Myocyte (in vitro differentiated cells): Measurements from ENCODE around the gene TACO1. TPM values are rescaled to one million over a fixed set of nuclear protein-coding genes. Genes with fewer than 3 reads are reported as not detected.
A peak's percentile ranks its signal among the peaks of the same experiment; 100 is the strongest.

Experiments used
- DNase-seq: peaks from one replicate; pipeline ENCODE4 v3.0.0-alpha.2; 2012; ENCODE audit warnings: low read depth
- polyA plus RNA-seq: library from polyadenylated mRNA; unstranded; fragments of >200 nt; gene quantifications from one replicate; pipeline ENCODE4 v1.2.1, GENCODE V29; 2012; ENCODE audit warnings: missing spikeins
- total RNA-seq: library from RNA; depleted of rRNA; stranded (reverse); fragments of >200 nt; gene quantifications from 2 replicates; pipeline ENCODE4 v1.2.3, GENCODE V29; 2014

Gene TACO1
- 17.2 and 21.7 TPM in 2 replicates for total RNA-seq
- 25.1 TPM for polyA plus RNA-seq

DNA sequence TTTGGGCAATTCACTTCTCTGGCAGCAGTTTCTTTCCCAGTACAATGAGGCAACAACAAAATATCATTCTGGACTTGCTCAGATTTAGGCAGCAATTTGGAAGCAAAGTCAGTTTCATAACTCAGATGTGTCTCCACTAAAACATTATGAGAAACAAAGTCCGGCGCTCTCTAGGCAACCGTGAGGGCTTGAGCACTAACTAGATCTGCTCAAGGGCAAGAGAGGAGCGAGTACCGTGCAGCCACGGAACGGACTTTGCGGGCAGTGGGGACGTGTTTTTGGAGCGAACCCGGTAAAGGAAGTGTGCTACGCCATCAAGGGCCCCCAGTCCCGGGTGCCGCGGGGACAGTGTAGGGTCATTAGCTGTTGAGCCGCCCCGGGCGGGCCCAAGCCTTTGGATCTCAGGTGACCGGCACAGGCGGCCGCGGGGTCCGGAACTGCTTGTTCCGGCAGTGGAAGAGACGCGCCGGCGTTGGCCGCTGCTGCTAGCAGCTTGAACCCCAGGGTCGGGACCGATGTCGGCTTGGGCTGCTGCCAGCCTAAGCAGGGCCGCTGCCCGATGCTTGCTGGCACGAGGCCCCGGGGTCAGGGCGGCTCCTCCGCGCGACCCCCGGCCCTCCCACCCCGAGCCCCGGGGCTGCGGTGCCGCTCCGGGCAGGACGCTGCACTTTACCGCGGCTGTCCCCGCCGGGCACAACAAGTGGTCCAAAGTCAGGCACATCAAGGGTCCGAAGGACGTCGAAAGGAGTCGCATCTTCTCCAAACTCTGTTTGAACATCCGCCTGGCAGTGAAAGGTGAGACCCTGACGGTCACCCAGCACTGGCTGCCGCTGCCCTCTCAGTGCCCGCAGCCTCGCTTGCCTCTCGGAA is at the start of gene TACO1:
TSS of gene TACO1 (plus strand) at position 327 of the 870 bp plus-strand sequence. CDS start at position 516, 189 bp downstream.
- DNase-seq: peak; percentile 88

DNA sequence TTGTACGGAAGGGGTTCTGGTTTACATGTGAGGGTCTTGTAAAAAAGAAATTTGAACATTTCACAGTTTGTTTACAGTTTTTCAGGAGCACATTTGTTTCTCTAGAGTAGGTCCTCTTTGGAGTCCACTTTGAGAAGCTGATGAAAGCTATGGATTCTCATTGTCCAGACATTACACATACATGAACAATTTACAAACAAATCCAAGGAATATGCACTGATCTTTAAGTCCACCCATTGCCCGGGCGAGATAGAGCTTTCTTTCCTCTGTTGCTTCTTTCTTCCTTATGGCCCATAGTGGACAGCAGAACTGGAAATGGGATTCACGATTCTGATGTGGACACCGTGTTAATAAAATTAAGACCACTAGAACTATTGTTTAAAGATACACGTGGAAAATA is 48.5 kb upstream of the TACO1 start:
- no peak for DNase-seq

DNA sequence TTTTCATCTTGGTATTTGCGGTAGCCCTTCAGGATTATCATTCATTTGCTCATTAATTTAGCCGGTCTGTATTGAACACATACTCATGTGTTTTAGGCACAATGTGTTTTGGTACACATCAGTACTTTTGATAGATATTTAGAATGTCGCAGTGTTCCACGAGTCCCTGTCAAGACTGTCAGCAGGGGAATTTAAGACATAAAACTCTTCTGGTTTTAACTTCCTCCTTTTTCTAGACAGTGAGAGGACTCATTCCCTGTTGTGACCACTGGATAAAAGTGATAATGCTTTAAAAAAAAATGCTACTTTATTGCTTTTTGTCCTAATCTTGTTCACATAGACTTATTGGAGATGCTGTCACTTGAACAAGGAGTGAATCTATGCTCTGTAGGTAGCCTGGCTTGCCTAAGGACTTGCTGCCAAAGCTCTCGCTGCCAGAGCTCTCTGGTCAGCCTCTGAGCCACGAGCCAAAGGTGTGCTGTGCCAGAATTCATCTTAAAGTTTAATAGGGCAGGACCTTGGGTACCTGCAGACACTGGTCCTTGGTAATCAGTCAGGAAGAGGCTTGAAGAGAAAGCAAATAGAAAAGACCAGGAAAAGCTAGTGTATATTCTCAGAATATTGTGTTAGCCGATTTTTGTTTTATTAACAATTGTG is 45.1 kb upstream of the TACO1 start:
- DNase-seq: no peak

DNA sequence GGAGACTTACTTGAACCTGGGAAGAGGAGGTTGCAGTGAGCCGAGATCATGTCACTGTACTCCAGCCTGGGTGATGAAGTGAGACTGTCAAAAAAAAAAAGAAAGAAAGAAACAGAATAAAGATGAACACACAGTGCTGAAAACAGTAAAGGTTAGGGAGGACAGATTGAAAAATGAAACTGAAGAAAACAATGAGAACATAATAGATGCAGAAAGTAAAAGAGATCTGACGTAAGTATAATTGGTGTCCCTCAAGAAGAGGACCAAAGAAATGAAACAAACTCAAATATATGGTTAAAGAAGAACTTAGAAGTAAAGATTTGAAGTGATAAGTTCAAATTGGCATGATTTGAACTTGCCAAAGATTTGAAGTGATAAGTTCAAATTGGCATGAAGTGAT is 43.3 kb upstream of the TACO1 start:
- DNase-seq: no peak

DNA sequence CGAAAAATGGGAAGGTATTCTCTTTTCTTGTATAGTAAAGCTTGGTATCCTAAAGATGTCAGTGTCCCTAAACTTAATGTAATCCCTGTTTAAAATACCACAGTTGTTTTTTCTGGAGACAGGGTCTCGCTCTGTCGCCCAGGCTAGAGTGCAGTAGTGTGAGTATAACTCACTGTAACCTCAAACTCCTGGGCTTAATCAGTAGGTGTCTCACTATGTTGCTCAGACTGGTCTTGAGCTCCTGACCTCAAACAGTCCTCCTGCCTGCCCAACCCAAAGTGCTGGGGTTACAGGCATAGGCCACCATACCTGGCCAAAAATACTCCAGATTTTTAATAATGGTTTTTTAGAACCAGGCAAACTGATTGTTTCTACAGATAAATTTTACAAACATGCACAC is 42.3 kb upstream of the TACO1 start:
- no peak for DNase-seq

DNA sequence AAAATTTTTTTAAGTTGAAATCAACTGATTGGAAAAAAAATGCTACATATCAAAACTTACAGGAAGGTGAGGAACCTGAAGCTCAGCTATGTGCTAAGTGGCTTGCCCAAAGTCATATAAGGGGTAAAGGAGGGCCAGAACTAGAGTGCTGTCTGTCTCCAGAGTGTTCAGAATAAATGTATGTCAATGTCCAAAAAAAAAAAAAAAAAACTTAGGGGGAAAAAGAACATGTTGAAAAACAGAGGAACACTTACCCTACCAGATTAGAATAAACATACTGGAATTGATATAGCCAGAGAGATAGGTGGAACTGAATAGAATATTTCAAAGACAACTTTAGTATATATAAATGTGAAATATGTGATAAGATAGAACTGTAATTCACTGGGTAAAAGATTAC is 38.9 kb upstream of the TACO1 start:
- DNase-seq: no peak

DNA sequence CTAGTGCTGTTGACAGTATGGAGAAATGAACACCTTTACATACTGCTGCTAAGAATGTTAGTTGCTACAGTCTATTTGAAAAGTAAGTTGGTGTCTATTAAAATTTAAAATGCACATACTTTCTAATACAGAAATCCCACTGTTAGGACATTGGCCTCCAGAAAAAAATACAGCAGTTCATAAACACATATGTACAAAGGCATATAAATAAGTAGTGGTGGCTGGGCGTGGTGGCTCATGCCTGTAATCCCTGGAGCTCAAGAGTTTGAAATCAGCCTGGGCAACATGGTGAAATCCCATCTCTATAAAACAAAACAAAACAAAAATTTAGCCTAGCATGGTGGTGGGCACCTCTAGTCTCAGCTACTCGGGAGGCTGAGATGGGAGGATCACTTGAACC is 37.4 kb upstream of the TACO1 start:
- no peak for DNase-seq

DNA sequence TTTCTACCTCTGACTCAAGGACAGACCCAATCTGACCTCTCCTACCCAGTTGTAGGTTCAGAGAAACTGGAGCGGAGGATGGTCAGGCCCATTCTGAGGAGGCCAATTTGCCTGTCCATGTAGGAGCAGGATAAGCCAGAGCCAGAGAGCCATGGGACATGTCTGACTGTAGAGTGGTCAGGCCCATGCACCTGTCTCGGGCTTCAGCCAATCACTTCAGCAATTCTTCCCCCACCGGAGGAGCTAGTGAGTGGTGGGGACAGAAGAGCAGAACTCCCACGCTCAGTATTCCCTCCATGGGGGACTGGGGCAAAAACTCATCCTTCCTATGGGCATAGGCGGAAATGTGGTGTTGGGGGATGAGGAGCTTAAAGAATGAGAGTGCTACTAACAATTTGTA is 36.1 kb upstream of the TACO1 start:
- no peak for DNase-seq

DNA sequence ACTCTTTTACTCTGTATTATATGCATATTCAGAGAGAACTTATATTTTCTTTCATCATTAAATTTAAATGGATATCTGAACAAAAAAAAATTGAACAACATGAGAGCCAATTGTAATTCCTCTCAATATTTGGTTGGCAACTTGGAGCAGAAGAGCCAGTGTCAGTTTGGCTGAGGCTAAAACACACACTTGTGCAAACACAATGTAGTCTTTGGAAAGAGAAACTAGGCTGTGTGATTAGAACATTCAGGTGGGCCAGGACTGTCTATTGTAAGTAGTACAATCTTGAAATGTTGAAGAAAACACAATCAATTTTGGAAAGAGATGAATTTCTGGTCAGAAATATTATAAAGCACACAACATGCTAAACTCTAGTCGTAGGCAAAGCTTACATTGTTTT is 33.5 kb upstream of the TACO1 start:
- no peak for DNase-seq

DNA sequence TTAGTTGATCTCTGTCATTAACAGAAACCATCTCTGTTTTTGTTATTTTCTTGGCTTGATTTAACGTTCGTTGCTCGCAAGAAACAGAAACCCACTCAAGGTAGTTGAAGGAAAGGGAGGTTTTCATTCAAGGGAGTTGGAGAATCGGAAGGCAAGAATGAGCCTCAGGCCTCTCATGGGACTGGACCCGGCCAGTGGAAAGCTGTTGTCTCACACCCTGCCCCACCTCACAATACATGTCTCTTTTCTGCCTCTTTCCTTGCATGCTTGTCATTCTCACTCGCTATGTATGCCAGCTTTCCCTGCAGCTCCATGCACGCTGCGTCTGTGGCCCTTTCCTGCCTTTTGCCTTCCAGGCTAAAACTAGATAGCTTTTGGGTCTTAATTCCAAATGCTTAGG is 32.1 kb upstream of the TACO1 start:
- DNase-seq: no peak

DNA sequence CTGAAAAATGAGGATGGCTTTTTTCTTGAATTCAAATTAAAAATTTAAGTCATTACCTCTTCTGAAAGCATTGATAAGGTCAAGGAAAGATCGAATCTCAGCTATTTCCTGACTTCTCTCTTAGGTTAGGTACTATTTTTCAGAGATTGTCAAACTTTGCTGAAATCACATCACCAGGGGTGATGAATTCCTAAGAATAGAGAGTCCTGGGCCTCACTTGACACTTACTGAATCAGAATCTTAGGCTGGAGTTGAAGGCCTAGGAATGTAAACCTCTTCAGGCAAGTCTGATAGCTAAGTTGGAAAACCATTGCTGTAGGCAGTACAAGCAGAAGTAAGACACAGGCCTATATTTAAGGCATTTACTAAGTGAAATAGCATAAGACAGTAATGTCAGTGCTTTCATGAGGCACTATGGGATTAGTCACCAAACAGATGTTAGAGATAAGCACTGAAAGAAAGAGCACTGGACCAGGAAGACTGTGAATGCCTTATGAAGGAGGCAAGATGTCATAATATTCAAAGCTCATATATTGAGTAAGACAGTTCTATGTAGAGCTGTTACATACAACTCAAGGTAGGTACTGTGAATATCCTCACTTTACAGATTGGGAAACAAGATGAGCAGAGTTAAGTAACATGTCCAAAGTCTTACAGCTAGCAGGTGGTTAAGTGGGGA is 28.9 kb upstream of the TACO1 start:
- no peak for DNase-seq

DNA sequence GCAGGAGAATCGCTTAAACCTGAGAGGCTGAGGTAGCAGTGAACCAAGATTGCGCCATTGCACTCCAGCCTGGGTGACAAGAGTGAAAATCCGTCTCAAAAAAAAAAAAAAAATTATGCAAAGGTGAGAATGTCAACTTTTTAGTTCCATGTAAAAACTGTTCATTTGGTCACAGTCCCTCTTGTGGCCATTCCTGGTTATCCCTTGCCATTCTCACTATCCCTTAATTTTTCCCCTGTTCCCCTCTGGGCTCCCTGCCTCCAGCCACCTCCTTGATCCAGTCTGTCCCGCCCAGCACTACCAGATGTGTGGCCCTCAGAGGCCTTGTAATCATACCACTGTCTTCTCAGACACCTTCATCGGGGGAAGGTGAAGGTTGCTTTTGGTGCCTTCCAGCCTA is 27.1 kb upstream of the TACO1 start:
- DNase-seq: no peak

DNA sequence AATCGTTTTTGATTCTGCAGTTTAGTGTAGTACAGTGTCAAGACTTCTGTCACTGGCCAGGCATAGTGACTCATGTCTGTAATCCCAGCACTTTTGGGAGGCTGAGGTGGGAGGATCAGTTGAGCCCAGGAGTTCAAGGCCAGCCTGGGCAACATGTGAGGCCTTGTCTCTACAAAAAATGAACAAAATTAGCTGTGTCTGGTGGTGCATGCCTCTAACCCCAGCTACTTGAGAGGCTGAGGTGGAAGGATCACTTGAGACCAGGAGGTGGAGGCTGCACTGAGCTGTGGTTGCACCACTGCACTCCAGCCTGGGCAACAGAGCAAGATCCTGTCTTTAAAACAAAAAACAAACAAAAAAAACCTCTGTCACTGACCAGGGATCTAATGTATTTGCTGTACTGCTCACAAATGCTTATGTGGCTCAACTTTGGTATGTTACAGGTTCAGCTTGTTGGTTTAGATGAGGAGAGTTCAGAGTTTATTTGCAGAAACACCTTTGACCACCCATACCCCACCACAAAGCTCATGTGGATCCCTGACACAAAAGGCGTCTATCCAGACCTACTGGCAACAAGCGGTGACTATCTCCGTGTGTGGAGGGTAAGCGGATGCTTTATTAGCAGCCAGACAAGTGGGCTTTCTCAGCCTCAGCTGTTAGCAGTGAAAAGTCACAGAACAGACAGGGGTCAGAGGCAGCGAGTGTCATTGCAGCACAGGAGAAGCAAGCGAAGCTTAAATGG is 22.5 kb upstream of the TACO1 start:
- no peak for DNase-seq

DNA sequence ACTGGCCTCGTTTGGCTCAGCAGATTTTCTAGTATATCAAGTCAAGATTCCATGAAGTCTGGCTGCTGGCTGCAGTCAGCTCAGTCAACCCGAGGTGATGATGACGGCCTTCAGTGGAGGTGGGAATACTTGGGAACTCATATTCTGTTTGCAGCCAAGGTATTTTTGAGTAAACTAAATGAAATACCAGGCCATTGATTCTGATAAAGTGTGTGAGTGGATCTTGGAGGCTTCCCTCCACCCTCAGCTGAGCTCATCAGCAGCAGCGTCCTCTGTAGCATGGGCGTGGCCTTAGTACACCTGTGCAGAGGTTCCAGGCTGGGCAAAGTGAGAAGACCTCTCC is 22.0 kb upstream of the TACO1 start:
- no peak for DNase-seq

DNA sequence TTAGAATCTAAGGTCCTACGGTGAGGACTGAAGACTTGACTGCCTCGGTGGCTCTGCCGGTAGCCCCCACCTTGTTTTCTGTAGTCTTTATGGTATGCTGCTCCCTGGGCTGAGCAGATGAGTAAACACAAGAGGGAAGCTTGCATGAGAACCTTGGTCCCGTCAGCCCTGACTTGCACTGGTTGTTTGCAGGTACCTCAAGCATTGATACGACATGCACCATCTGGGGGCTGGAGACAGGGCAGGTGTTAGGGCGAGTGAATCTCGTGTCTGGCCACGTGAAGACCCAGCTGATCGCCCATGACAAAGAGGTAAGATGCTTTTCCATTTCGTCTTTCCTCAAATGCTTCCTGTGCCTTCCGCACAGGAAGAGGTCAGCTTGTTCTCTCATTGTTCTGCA is 21.1 kb upstream of the TACO1 start:
- no peak for DNase-seq

DNA sequence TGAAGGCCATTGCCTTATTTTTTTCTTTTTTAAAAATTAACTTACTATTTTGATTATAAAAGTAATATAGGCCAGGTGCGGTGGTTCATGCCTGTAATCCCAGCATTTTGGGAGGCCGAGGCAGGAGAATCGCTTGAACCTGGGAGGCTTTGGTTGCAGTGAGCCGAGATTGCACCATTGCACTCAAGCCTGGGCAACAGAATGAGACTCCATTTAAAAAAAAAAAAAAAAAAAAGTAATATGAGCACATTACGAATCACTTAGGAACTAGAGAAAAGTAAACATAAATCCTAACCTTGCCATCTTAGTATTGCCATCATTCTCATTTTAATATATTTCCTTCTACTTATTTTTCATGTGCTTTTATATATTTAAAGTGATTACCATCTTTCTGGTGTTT is 12.9 kb upstream of the TACO1 start:
- DNase-seq: no peak

DNA sequence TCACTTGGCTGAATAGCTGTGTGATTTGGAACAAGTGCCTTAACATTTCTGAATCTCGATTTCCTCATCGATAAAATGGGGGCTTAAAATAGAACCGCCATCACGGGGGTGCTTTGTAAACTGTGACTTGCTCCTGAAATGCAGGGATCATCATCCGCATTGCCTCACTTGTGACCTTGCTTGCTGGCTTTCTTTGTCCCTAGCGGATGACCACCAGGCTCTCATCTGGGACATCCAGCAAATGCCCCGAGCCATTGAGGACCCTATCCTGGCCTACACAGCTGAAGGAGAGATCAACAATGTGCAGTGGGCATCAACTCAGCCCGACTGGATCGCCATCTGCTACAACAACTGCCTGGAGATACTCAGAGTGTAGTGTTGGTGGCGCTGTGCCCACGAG is 11.9 kb upstream of the TACO1 start:
- DNase-seq: no peak

DNA sequence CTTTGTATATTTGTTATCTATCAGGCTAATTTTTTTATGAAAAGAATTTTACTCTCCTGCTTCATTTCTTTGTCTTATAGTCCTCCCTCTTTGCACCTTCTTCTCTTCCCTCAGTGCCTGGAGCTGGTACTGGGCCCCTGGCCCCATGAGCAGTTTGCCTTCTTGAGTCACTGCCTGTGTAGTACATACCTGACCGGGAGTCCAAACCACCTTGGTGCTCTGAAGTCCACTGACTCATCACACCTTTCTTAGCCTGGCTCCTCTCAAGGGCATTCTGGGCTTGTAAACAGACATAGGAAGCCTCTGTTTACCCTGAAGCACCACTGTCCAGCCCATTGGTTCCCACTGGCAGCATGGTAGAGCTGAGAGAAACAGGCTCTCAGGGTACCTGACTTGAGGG is 11.0 kb upstream of the TACO1 start:
- no peak for DNase-seq

DNA sequence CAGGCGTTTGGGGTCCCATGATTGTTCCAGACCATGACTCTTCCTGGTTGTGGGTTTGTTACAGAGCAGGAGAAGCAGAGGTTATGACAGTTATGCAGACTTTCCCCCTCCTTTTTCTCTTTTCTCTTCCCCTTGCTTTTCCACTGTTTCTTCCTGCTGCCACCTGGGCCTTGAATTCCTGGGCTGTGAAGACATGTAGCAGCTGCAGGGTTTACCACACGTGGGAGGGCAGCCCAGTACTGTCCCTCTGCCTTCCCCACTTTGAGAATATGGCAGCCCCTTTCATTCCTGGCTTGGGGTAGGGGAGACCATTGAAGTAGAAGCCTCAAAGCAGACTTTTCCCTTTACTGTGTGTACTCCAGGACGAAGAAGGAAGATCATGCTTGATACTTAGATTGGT is 7.9 kb upstream of the TACO1 start:
- DNase-seq: peak; percentile 59

DNA sequence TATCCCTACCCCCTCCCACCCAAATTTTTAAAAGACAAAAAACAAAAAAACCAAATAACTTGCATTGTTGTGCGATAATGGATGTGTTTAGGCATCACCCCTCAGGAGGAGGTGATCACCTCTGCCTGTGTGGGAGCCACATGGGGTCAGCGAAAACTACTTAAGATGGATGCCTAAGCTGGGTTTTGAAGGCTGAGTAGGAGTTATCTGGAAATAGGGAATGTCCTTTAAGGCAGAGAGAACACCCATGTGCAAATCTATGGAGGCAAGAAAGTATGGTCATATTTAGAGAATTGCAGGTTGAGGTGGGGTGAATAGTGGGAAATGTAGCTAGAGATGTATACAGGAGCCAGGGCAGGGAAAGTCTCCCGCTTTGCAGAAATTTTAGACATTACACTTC is 5.6 kb upstream of the TACO1 start:
- no peak for DNase-seq

DNA sequence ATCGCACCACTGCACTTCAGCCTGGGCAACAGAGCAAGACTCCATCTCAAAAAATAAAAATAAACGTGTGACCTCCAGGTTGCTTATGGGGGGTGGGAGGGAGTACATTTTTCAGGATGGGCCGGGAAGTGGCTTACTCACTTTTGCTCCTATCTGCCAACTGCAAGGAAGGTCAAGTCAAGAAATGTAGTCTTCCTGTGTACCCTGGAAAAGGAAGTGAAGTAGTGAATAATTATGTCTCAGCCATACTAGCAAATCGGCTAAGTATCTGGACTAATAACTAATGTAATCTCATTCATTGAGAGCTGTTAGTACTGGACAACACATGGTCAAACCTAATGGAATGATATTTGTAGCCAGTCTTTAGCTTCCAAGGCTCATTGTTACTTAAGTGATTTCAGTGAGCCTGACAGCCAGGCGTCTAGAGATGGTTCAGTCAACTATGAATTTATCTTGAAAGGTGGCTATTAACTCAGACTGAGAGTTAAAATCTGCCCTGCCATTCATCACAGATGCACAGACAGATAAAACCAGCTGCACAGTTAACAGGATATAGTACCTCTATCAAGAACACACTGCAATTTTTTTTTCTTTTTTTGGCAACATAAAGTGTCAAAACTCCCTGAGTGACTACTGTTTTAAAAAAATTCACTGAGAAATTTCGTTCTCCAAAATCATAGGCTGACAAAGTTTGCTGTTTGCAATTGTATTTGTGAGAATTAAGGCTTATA is 3.7 kb upstream of the TACO1 start:
- DNase-seq: no peak
